Measurements from ENCODE around the gene TFCP2.

TFCP2 gene

DNA sequence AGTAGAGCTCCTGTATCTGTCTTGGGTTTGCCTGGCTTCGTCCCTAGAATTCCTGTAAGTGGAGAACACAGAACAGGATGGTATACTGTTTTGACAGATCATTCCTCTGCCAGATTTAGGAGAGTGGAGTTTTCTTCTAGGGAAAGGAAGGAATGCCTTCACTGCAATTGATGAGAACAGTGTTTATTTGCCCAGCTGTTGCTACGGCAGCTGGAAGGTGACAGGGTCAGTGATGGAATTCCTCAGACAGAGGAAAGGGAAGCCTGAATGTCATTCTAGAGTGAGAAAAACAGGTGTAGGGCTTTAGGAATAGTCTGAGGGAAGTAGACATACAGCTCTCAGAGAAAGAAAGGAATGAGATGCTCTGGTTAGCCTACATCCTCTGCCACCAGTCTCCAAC, 101.3 kb downstream of the TFCP2 start:
- Histone ChIP-seq H3K27me3 (ENCODE audit: insufficient read depth, low read length, poor library complexity, severe bottlenecking) (no peaks in the 10 kb centered on the region), H3K9me3 (ENCODE audit: insufficient read depth, low read depth, low read length) (no peaks in the 10 kb centered on the region), H3K4me1 (ENCODE audit: insufficient read depth, low read length, poor library complexity, severe bottlenecking) (peaks cover 12% of the 10 kb centered on the region), H3K9ac (ENCODE audit: low read depth, low read length, poor library complexity, severe bottlenecking) (no peak overlapping the region), H4K20me1 (ENCODE audit: insufficient read depth, low read length, poor library complexity, severe bottlenecking) (peaks cover 6% of the 10 kb centered on the region), H3K4me2 (ENCODE audit: low read depth, low read length, poor library complexity, severe bottlenecking) (no peak overlapping the region), H3K9me2 (replicated peaks; ENCODE audit: low read depth, low read length) (no peaks in the 10 kb centered on the region), H3K4me3 (ENCODE audit: low read length, poor library complexity, severe bottlenecking) (no peak overlapping the region), H3K36me3 (ENCODE audit: insufficient read depth, low read length) (peaks cover 65% of the 10 kb centered on the region), H3F3A (ENCODE audit: low read depth) (no peaks in the 10 kb centered on the region), H3K79me2 (ENCODE audit: insufficient read depth, low read length) (peaks cover 23% of the 10 kb centered on the region), H2AFZ (ENCODE audit: low read length) (no peak overlapping the region)
- TF ChIP-seq, protein P1, sequence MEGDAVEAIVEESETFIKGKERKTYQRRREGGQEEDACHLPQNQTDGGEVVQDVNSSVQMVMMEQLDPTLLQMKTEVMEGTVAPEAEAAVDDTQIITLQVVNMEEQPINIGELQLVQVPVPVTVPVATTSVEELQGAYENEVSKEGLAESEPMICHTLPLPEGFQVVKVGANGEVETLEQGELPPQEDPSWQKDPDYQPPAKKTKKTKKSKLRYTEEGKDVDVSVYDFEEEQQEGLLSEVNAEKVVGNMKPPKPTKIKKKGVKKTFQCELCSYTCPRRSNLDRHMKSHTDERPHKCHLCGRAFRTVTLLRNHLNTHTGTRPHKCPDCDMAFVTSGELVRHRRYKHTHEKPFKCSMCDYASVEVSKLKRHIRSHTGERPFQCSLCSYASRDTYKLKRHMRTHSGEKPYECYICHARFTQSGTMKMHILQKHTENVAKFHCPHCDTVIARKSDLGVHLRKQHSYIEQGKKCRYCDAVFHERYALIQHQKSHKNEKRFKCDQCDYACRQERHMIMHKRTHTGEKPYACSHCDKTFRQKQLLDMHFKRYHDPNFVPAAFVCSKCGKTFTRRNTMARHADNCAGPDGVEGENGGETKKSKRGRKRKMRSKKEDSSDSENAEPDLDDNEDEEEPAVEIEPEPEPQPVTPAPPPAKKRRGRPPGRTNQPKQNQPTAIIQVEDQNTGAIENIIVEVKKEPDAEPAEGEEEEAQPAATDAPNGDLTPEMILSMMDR (conservative IDR thresholded peaks at IDR 0.05; ENCODE audit: low read length) = no peak
- no peak for TF ChIP-seq EZH2phosphoT487 (IDR thresholded peaks at IDR 0.05; ENCODE audit: borderline replicate concordance)

DNA sequence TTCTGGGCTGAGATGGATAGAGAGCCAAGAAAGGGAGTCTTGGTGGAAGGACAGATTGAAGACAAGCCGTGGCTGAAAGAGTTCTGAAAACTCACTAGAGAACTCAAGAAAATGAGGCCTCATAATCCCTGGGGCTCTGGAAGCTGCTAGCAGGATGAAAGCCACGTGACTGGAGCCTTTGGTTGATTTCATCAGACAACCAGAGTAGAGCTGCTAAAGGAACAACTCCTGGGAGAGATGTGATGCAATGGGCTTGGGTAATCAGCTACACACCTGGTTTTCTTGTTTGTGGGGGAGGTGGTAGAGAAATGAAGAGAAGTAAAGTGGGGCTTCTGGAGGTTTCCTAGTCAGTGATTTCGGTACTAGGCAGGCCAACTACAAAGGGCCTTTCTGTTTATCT, 102.9 kb downstream of the TFCP2 start:
- no peak overlapping the region for H3K9ac ChIP-seq (ENCODE audit: low read depth, low read length, poor library complexity, severe bottlenecking)

DNA sequence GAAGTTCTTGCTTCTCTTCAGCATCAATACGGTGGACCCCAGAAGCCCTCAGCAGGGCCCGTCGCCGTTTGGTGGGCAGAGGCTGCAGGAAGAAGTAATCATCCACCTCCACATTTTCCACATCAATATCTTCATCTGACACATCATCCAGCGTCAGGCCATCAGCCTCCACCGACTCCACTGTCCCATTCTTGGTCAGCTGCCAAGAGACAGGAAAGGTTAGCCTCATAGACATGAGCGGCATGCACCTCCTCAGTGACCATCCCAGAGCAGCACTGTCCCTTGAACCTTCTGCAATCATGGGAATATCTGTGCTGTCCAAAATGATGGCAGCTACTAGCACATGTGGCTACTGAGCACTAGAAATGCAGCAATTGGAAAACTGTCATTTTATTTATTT, 105.2 kb downstream of the TFCP2 start:
- no peaks in the 10 kb centered on the region for H3K9me2 ChIP-seq (replicated peaks; ENCODE audit: low read depth, low read length)
- H2AFZ ChIP-seq (ENCODE audit: low read length) = no peak overlapping the region
- peaks cover 86% of the 10 kb centered on the region for H3K36me3 ChIP-seq (ENCODE audit: insufficient read depth, low read length)
- no peaks in the 10 kb centered on the region for H3K79me2 ChIP-seq (ENCODE audit: insufficient read depth, low read length)
- TF ChIP-seq, protein P1 (conservative IDR thresholded peaks at IDR 0.05; ENCODE audit: low read length) = no peak
- no peak for TF ChIP-seq EZH2phosphoT487 (IDR thresholded peaks at IDR 0.05; ENCODE audit: borderline replicate concordance)
- H3K9me3 ChIP-seq (ENCODE audit: insufficient read depth, low read depth, low read length) = no peaks in the 10 kb centered on the region
- H3K4me1 ChIP-seq (ENCODE audit: insufficient read depth, low read length, poor library complexity, severe bottlenecking) = no peaks in the 10 kb centered on the region
- no peak overlapping the region for H3K4me3 ChIP-seq (ENCODE audit: low read length, poor library complexity, severe bottlenecking)
- H3K9ac ChIP-seq (ENCODE audit: low read depth, low read length, poor library complexity, severe bottlenecking) = no peak overlapping the region
- no peaks in the 10 kb centered on the region for H3F3A ChIP-seq (ENCODE audit: low read depth)
- no peaks in the 10 kb centered on the region for H4K20me1 ChIP-seq (ENCODE audit: insufficient read depth, low read length, poor library complexity, severe bottlenecking)
- H3K4me2 ChIP-seq (ENCODE audit: low read depth, low read length, poor library complexity, severe bottlenecking) = no peak overlapping the region
- H3K27me3 ChIP-seq (ENCODE audit: insufficient read depth, low read length, poor library complexity, severe bottlenecking) = no peaks in the 10 kb centered on the region

More for the DNA sequence above, 102.9 kb downstream of the TFCP2 start:
- H3K36me3 ChIP-seq (ENCODE audit: insufficient read depth, low read length) = peaks cover 75% of the 10 kb centered on the region
- no peaks in the 10 kb centered on the region for H3K9me2 ChIP-seq (replicated peaks; ENCODE audit: low read depth, low read length)
- no peak overlapping the region for H3K4me2 ChIP-seq (ENCODE audit: low read depth, low read length, poor library complexity, severe bottlenecking)
- H3K79me2 ChIP-seq (ENCODE audit: insufficient read depth, low read length) = peaks cover 7% of the 10 kb centered on the region; the same call in 1 of the 2 replicates
- H3K9me3 ChIP-seq (ENCODE audit: insufficient read depth, low read depth, low read length) = no peaks in the 10 kb centered on the region
- no peaks in the 10 kb centered on the region for H3K27me3 ChIP-seq (ENCODE audit: insufficient read depth, low read length, poor library complexity, severe bottlenecking)
- TF ChIP-seq EZH2phosphoT487 (IDR thresholded peaks at IDR 0.05; ENCODE audit: borderline replicate concordance) = no peak
- H3K4me3 ChIP-seq (ENCODE audit: low read length, poor library complexity, severe bottlenecking) = no peak overlapping the region
- no peaks in the 10 kb centered on the region for H4K20me1 ChIP-seq (ENCODE audit: insufficient read depth, low read length, poor library complexity, severe bottlenecking)
- H2AFZ ChIP-seq (ENCODE audit: low read length) = no peak overlapping the region
- no peaks in the 10 kb centered on the region for H3F3A ChIP-seq (ENCODE audit: low read depth)
- H3K4me1 ChIP-seq (ENCODE audit: insufficient read depth, low read length, poor library complexity, severe bottlenecking) = no peaks in the 10 kb centered on the region

DNA sequence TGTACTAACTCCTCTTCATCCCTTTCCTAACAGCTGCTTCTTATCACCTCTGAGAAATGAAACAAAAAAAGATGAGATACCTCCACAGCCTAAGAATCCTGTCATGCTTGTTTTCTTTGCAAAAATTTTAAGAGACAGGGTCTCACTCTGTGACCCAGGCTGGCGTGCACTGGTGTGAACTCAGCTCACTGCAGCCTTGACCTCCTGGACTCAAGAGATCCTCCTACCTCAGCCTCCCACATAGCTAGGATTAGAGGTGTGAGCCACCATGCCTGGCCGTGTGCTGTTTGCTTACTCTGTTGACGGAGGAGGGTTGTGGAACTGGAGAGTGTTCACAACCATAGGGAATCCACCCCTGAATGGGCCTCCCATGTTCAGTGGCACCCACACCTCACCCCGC, 105.7 kb downstream of the TFCP2 start:
- Histone ChIP-seq H3K79me2 (ENCODE audit: insufficient read depth, low read length) (no peaks in the 10 kb centered on the region), H3K9me3 (ENCODE audit: insufficient read depth, low read depth, low read length) (no peaks in the 10 kb centered on the region), H3K36me3 (ENCODE audit: insufficient read depth, low read length) (peaks cover 87% of the 10 kb centered on the region), H3K4me2 (ENCODE audit: low read depth, low read length, poor library complexity, severe bottlenecking) (no peak overlapping the region), H3K4me3 (ENCODE audit: low read length, poor library complexity, severe bottlenecking) (no peak overlapping the region), H4K20me1 (ENCODE audit: insufficient read depth, low read length, poor library complexity, severe bottlenecking) (no peaks in the 10 kb centered on the region), H3K9me2 (replicated peaks; ENCODE audit: low read depth, low read length) (no peaks in the 10 kb centered on the region), H3K9ac (ENCODE audit: low read depth, low read length, poor library complexity, severe bottlenecking) (no peak overlapping the region), H2AFZ (ENCODE audit: low read length) (no peak overlapping the region), H3K27me3 (ENCODE audit: insufficient read depth, low read length, poor library complexity, severe bottlenecking) (no peaks in the 10 kb centered on the region), H3K4me1 (ENCODE audit: insufficient read depth, low read length, poor library complexity, severe bottlenecking) (no peaks in the 10 kb centered on the region), H3F3A (ENCODE audit: low read depth) (no peaks in the 10 kb centered on the region)
- TF ChIP-seq EZH2phosphoT487 (IDR thresholded peaks at IDR 0.05; ENCODE audit: borderline replicate concordance) = no peak
- TF ChIP-seq, protein P1 (conservative IDR thresholded peaks at IDR 0.05; ENCODE audit: low read length) = no peak

All from Loucy (cell line).